HG03139 (cell line): ENCODE data around the gene KRTAP6-1.

Source experiments
- ATAC-seq: cut with Tn5 transposase; IDR thresholded peaks from one replicate; pipeline ENCODE4 v1.9.1; 2021; ENCODE audit not compliant: unreplicated experiment

KRTAP6-1 gene

DNA sequence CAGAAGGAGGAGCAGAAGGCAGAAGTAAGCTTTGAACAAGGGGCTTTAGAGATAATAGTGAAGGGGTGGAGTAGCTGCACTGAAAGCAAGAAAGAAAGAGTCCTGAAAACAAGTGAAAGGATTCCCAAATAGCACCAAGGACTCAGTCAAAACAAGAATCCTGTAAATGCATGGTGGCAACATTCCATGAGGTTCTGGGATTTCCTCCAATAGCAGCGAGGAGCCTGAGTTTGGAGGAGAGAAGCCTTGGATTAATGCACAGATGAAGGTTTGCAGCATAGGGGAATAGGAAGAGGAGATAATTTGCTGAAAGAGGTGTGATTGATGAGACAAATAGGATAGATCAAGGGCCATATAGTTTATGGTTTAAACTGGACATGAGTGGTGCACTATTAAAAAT, 34.4 kb downstream of the KRTAP6-1 start:
- ATAC-seq = no peak

- ATAC-seq = no peak
Observed at GRCh38 chr21:30577766-30578165, 36.0 kb downstream of the KRTAP6-1 start.

- ATAC-seq = no peak
Observed at GRCh38 chr21:30567617-30568016, 46.1 kb downstream of the KRTAP6-1 start.

GRCh38 chr21:30563630-30564029, 50.1 kb downstream of the KRTAP6-1 start:
- ATAC-seq = no peak
